Measurements from ENCODE around the gene DPP6. TPM values are rescaled to one million over a fixed set of nuclear protein-coding genes. Genes with fewer than 3 reads are reported as not detected.
A peak's percentile ranks its signal among the peaks of the same experiment; 100 is the strongest.
"Not testable (repeated sequence)": the region's sequence is repeated elsewhere in the genome, so short reads cannot be mapped to it uniquely, and the experiment has no call there.

DPP6 gene
- polyA plus RNA-seq, 10 donors, result 2.7 to 7.9 (median 4.9) TPM

DNA sequence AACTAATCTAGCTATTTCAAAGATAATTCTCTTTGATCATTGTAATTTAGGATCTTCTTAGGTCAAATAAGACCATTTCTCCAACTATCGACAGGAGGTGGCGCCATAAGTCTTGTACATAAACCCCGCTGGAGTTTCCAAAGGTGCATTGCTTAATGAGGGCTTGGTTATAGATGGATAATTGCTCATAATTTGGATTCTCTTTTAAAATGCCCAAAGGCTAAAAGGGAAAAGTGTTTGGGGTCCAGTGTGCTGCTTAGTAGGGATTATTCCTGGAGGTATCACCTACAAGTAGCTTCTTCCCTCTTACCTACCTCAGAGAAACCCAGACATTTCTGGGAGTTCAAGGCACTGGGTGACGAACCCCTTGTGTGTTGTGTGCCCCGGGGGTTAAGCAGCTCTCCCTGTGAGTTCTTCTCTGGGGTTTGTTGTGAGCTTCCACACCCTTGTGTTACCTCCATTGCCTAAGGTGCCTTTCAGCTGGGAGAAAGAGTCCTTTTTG is 875.5 kb downstream of the DPP6 start:
- DNase-seq, result peak; percentile 76 to 81 (median 78)

DNA sequence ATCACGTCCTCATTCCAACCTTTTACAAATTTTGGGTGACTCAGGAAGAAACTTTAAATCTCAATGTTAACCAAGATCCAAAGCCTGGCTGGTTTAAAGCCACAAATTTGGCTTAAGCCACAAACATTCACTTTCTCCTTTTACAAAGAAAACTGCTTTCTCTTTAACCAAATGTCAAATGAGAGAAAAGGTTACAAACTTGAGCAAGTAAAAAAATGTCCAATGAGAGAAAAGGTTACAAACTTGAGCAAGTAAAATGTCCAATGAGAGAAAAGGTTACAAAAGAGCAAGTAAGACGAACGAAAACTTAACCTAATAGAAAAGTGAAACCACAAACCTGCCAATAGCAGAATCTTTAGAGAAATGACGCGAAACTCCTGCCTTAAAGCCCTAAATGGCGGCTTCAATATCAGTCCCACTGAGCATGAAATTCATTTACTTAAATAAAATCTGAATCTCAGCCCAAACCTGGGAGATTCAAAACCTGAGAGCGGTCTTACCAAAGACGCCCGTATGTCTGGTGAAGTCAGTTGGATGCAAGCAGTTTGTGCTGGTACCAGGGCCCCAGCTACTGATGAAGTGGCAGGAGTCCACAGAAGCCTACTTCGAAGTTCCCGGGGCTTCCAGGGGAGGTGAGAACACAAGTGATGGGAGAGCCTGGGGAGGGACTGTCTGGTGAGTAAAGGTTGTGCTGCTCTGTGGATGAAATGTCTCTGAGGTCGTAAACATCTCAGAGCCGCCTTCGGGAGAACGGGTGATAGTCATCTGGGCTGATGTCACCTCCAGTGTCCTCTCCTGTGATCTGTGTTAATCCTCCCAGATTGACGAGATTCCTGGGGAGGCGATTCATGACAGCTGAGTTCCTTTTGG is 876.2 kb downstream of the DPP6 start:
- DNase-seq, result peak; percentile 93 to 96 (median 94)

DNA sequence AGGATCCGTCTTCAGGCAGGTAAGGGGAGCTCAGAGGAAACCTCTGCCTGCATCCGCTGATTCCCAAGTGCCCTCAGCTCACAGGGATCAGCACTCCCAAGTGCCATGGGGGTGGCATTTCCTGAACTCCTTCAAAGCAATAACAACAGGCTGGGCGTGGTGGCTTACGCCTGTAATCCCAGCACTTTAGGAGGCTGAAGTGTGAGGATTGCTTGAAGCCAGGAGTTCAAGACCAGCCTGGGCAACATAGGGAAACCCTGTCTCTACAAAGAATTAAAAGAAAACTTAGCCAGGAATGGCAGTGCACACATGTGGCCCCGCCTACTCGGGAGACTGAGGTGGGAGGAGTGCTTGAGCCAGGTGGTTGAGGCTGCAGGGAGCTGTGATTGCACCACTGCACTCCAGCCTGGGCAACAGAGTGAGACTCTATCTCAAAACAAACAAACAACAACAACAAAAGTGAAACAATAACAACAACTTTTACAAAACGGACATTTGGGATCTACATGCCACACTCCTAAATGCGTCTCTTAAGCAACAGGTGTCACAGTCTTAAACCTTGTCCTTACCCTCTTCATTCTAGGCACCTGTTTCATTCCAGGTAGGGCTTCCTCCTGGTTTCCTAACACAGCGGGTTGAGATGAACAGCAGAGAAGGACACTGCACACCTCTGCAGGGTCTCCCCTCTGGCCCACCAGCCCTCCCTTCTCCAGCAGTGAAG is 877.0 kb downstream of the DPP6 start:
- DNase-seq, result no peak

DNA sequence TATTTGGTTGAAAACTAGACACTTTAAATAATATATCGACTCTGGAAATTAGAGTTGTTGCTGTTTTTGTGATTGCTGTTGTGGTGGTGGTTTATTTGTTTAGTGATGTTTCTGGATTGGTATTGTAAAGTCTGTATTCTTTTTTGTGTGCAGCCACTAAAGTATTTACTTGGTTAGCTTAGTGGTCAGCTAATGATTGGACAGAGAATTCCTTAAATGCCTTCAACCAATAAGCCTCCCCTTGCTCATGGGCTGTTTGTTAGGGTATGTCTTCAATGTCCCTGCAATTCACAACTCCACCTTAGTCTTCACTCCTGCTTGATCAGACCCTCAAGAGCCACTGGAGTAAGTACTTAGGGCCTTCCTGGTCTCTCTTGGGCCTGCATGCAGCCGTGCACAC is 879.7 kb downstream of the DPP6 start:
- no peak for DNase-seq

DNA sequence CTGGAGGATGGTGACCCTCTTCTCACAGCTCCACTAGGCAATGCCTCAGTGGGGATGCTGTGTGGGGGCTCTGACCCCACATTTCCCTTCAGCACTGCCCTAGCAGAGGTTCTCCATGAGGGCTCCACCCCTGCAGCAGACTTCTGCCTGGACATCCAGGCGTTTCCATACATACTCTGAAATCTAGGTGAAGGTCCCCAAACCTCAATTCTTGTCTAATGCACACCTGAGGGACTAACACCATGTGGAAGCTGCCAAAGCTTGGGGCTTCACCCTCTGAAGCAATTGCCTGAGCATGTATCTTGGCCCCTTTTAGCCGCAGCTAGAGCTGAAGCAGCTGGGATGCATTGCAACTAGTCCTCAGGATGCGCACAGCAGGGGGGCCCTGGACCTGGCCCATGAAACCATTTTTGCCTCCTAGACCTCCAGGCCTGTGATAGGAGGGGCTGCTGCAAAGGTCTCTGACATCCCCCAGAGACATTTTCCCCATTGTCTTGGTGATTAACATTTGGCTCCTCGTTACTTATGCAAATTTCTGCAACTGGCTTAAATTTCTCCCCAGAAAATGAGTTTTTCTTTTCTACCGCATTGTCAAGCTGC is 882.3 kb downstream of the DPP6 start:
- DNase-seq, result not testable (repeated sequence)

DNA sequence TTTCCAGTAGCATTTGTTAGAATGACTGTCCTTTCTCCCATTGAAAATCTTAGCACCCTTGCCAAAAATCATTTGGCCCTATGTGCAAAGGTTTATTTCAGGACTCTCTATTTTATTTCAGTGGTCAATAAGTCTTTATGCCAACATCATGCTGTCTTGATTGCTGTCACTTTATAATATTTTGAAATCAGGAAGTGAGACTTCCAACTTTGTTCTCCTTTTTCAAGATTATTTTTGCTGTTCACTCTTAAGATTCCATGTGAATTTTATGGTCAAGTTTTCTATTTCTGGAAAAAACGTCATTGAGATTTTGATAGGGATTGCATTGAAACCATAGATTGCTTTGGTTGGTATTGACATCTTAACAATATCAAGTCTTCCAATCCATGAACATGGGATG is 885.6 kb downstream of the DPP6 start:
- no peak for DNase-seq

DNA sequence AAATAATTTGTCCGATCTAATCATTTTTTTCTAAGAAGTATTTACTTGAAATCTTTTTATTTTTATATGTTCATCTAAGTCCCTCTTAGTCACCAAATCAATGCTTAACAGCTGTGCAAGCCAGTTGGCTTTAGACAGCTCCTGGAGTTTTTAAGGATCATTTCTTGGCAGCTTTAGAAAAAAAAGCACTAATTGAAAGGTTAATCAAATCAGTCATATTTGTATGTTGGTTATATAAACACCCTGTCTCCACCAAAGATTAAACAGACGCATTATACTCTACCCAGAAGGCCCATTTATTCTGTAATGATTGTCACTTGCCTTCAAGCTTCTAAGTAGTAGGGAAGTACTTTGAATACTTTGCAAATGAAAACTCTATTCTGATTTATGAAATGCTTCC is 890.5 kb downstream of the DPP6 start:
- DNase-seq, result no peak

All from muscle of back (tissue), 11 donors.